H1 (cell line): ENCODE results near the gene NTN1. TPM values are rescaled to one million over a fixed set of nuclear protein-coding genes. Genes with fewer than 3 reads are reported as not detected.

Source experiments
- CTCF ChIA-PET: fragments of 300-600 bp; sonication (Branson Sonifier 250); formaldehyde crosslinking; loops from one replicate; lab custom pipeline; 2021; ENCODE audit not compliant: partially characterized antibody; lab: Charles Lee
- POLR2A ChIA-PET: fragments of 300-600 bp; sonication (Branson Sonifier 250); formaldehyde crosslinking; loops from one replicate; lab custom pipeline; 2021; ENCODE audit warnings: inconsistent platforms; ENCODE audit not compliant: partially characterized antibody; lab: Charles Lee
- DNase-seq, 2 experiments: peaks; one replicate each; pipeline versions ENCODE4 v3.0.0 to v3.0.0-alpha.2; 2010 to 2022; ENCODE audit warnings: low spot score in 2 of 2, low read depth in 1 of 2, mixed read lengths in 1 of 2
- FAIRE-seq: peaks from 2 replicates; lab custom pipeline; 2011; peaks lifted over from hg19 to GRCh38; lab: Jason Lieb, UNC
- H2AFZ ChIP-seq: 2 replicates; pipeline ENCODE4 v1.8.1; 2012; ENCODE audit warnings: low read length, inconsistent platforms
- H2AK5ac ChIP-seq: 2 replicates; pipeline ENCODE4 v1.6.1; 2013; ENCODE audit warnings: low read depth, low read length
- H2BK120ac ChIP-seq: replicated peaks from 2 replicates; pipeline ENCODE3; 2013; ENCODE audit warnings: low read depth, low read length, inconsistent platforms
- H2BK12ac ChIP-seq: 2 replicates; pipeline ENCODE4 v1.6.1; 2013; ENCODE audit warnings: low read depth, low read length
- H2BK15ac ChIP-seq: 2 replicates; pipeline ENCODE4 v1.6.1; 2013; ENCODE audit warnings: low read length
- H2BK20ac ChIP-seq: 2 replicates; pipeline ENCODE4 v1.6.1; 2013; ENCODE audit warnings: low read length
- H2BK5ac ChIP-seq: 2 replicates; pipeline ENCODE4 v1.6.1; 2013; ENCODE audit warnings: low read depth, low read length
- H3K14ac ChIP-seq: 2 replicates; pipeline ENCODE4 v1.6.1; 2013; ENCODE audit warnings: inconsistent platforms; ENCODE audit not compliant: insufficient read length
- H3K18ac ChIP-seq: 2 replicates; pipeline ENCODE4 v1.6.1; 2013; ENCODE audit warnings: low read length; ENCODE audit errors: extremely low read depth
- H3K23ac ChIP-seq: 2 replicates; pipeline ENCODE4 v1.6.1; 2013; ENCODE audit warnings: inconsistent platforms; ENCODE audit not compliant: insufficient read length
- H3K23me2 ChIP-seq: 2 replicates; pipeline ENCODE4 v1.6.1; 2013; ENCODE audit warnings: low read depth, low read length
- H3K27ac ChIP-seq: 2 replicates; pipeline ENCODE4 v1.6.1; 2011; ENCODE audit warnings: low read depth, low read length, inconsistent platforms
- H3K27me3 ChIP-seq, 4 experiments: replicated peaks in 1 of 4; 1 replicate in 1 of 4; 2 replicates in 3 of 4; pipeline versions ENCODE4 v1.6.1 to v1.8.1; 2011 to 2013; ENCODE audit warnings: low read length in 3 of 4, mild to moderate bottlenecking in 3 of 4, inconsistent platforms in 2 of 4, mixed read lengths in 2 of 4, moderate library complexity in 1 of 4; ENCODE audit not compliant: control insufficient read depth in 3 of 4, insufficient read depth in 3 of 4; ENCODE audit errors: extremely low read depth in 1 of 4
- H3K36me3 ChIP-seq, 4 experiments: 2 replicates each; pipeline versions ENCODE4 v1.6.1 to v1.8.1; 2011 to 2013; ENCODE audit warnings: mild to moderate bottlenecking in 4 of 4, low read length in 3 of 4, moderate library complexity in 2 of 4, control low read depth in 1 of 4, inconsistent platforms in 1 of 4; ENCODE audit not compliant: insufficient read depth in 4 of 4, control insufficient read depth in 2 of 4
- H3K4ac ChIP-seq: replicated peaks from 2 replicates; pipeline ENCODE3; 2013; ENCODE audit warnings: low read length, low read depth, mixed read lengths, inconsistent platforms; ENCODE audit not compliant: insufficient read length
- H3K4me1 ChIP-seq, 4 experiments: replicated peaks in 1 of 4; 1 replicate in 1 of 4; 2 replicates in 3 of 4; pipeline versions ENCODE4 v1.6.1 to v1.8.1; 2011 to 2013; ENCODE audit warnings: low read length in 3 of 4, inconsistent platforms in 2 of 4, mixed read lengths in 1 of 4; ENCODE audit not compliant: insufficient read depth in 4 of 4, control insufficient read depth in 3 of 4
- H3K4me2 ChIP-seq, 2 experiments: 2 replicates each; pipeline versions ENCODE4 v1.6.1 to v1.8.1; 2011 to 2013; ENCODE audit warnings: low read depth in 2 of 2, low read length in 2 of 2, control low read depth in 1 of 2, inconsistent platforms in 1 of 2, mild to moderate bottlenecking in 1 of 2; ENCODE audit not compliant: insufficient read depth in 1 of 2
- H3K4me3 ChIP-seq, 4 experiments: fragments of 200-600, 300-600 bp in 1 of 4; sonication (generic), shearing (Covaris generic), sonication (Bioruptor Twin) in 1 of 4; 2 replicates each; pipeline versions ENCODE4 v1.5.1 to v1.8.1; 2011 to 2016; ENCODE audit warnings: low read length in 4 of 4, low read depth in 3 of 4, control low read depth in 2 of 4, inconsistent platforms in 2 of 4, mild to moderate bottlenecking in 2 of 4, mixed read lengths in 1 of 4, moderate library complexity in 1 of 4; ENCODE audit not compliant: insufficient read depth in 2 of 4; ENCODE audit errors: extremely low read depth in 1 of 4
- H3K56ac ChIP-seq: replicated peaks from 2 replicates; pipeline ENCODE3; 2013; ENCODE audit warnings: low read depth, mild to moderate bottlenecking, mixed read lengths, low read length, inconsistent platforms; ENCODE audit not compliant: insufficient read length
- H3K79me1 ChIP-seq: 2 replicates; pipeline ENCODE4 v1.6.1; 2013; ENCODE audit warnings: low read depth, low read length, control low read depth
- H3K79me2 ChIP-seq, 2 experiments: 2 replicates each; pipeline versions ENCODE4 v1.6.1 to v1.8.1; 2012 to 2013; ENCODE audit warnings: low read length in 2 of 2, mild to moderate bottlenecking in 2 of 2, inconsistent platforms in 1 of 2; ENCODE audit not compliant: insufficient read depth in 2 of 2, control insufficient read depth in 1 of 2
- H3K9ac ChIP-seq, 4 experiments: replicated peaks in 1 of 4; 1 replicate in 1 of 4; 2 replicates in 3 of 4; pipeline versions ENCODE4 v1.6.1 to v1.8.1; 2011 to 2013; ENCODE audit warnings: low read depth in 3 of 4, low read length in 3 of 4, control low read depth in 2 of 4, mild to moderate bottlenecking in 2 of 4, moderate library complexity in 2 of 4, inconsistent platforms in 1 of 4; ENCODE audit errors: extremely low read depth in 1 of 4
- H3K9me3 ChIP-seq, 2 experiments: 2 replicates each; pipeline versions ENCODE4 v1.6.1 to v1.8.1; 2012 to 2013; ENCODE audit warnings: mild to moderate bottlenecking in 2 of 2, moderate library complexity in 2 of 2, control low read depth in 1 of 2, inconsistent platforms in 1 of 2, low read depth in 1 of 2, low read length in 1 of 2, mixed read lengths in 1 of 2; ENCODE audit not compliant: insufficient read depth in 2 of 2
- H4K20me1 ChIP-seq, 2 experiments: replicated peaks in 1 of 2; 2 replicates each; pipeline versions ENCODE3 to v1.8.1; 2011 to 2013; ENCODE audit warnings: inconsistent platforms in 2 of 2, low read length in 2 of 2, mild to moderate bottlenecking in 1 of 2; ENCODE audit not compliant: insufficient read depth in 2 of 2, control insufficient read depth in 1 of 2
- H4K5ac ChIP-seq: 2 replicates; pipeline ENCODE4 v1.6.1; 2013; ENCODE audit warnings: low read length, low read depth, mixed read lengths, inconsistent platforms; ENCODE audit not compliant: insufficient read length
- H4K8ac ChIP-seq: 2 replicates; pipeline ENCODE4 v1.8.0; 2013; ENCODE audit warnings: mild to moderate bottlenecking, moderate library complexity, low read length, inconsistent platforms; ENCODE audit not compliant: insufficient read depth; ENCODE audit errors: extremely low read depth
- H4K91ac ChIP-seq: replicated peaks from 2 replicates; pipeline ENCODE3; 2013; ENCODE audit warnings: low read length, mixed read lengths, inconsistent platforms; ENCODE audit not compliant: insufficient read length
- CBX8 ChIP-seq: fragments of 300-800, 300-1000 bp; sonication (generic); IDR thresholded peaks from 2 replicates; pipeline ENCODE4 v1.7.1; 2016; ENCODE audit warnings: low read depth, low read length, borderline replicate concordance
- CEBPB ChIP-seq: IDR thresholded peaks from 2 replicates; pipeline ENCODE4 v1.6.1; 2012; ENCODE audit warnings: low read depth, low read length
- CHD1 ChIP-seq: IDR thresholded peaks from 2 replicates; pipeline ENCODE4 v1.6.1; 2012; ENCODE audit warnings: low read depth, low read length, improper control_type of control experiment
- CHD2 ChIP-seq: IDR thresholded peaks from 2 replicates; pipeline ENCODE4 v1.6.1; 2012; ENCODE audit warnings: low read length, improper control_type of control experiment
- EGR1 ChIP-seq: IDR thresholded peaks from 2 replicates; pipeline ENCODE4 v1.6.1; 2011; ENCODE audit warnings: low read depth, low read length, borderline replicate concordance
- KDM1A ChIP-seq: fragments of 200-600, 300-600 bp; sonication (generic); IDR thresholded peaks from 2 replicates; pipeline ENCODE4 v1.7.1; 2016; ENCODE audit warnings: mild to moderate bottlenecking, low read length, borderline replicate concordance
- KDM5A ChIP-seq: fragments of 200-600 bp; IDR thresholded peaks from 2 replicates; pipeline ENCODE4 v1.7.1; 2012; ENCODE audit warnings: mild to moderate bottlenecking, low read length, inconsistent platforms, mixed read lengths
- MAFK ChIP-seq: IDR thresholded peaks from 2 replicates; pipeline ENCODE4 v1.6.1; 2012; ENCODE audit warnings: low read depth, mild to moderate bottlenecking, improper control_type of control experiment, low read length
- NRF1 ChIP-seq: IDR thresholded peaks from 2 replicates; pipeline ENCODE4 v1.6.1; 2011; ENCODE audit warnings: mild to moderate bottlenecking, low read depth, low read length, improper control_type of control experiment
- POLR2A ChIP-seq, 2 experiments: IDR thresholded peaks; 1 replicate in 1 of 2; 2 replicates in 1 of 2; pipeline ENCODE4 v1.6.1; 2011; ENCODE audit warnings: low read depth in 2 of 2, low read length in 2 of 2, mild to moderate bottlenecking in 2 of 2; ENCODE audit errors: control extremely low read depth in 1 of 2
- RNF2 ChIP-seq: fragments of 200-900, 300-1000 bp; sonication (generic); IDR thresholded peaks from 2 replicates; pipeline ENCODE4 v1.7.1; 2016; ENCODE audit warnings: borderline replicate concordance, low read depth, mild to moderate bottlenecking, antibody characterized with exemption, low read length; ENCODE audit not compliant: poor library complexity, severe bottlenecking; ENCODE audit errors: missing control alignments
- TBP ChIP-seq: IDR thresholded peaks from 2 replicates; pipeline ENCODE4 v1.6.1; 2011; ENCODE audit warnings: low read depth, low read length, improper control_type of control experiment
- TCF12 ChIP-seq: IDR thresholded peaks from 2 replicates; pipeline ENCODE4 v1.6.1; 2011; ENCODE audit warnings: low read depth, mild to moderate bottlenecking, low read length
- WGBS, 2 experiments: shearing (Covaris generic) in 1 of 2; methylation state at CpG; one replicate each; pipeline versions ENCODE4 v1.1.6 to v1.1.7; 2013 to 2015; ENCODE audit warnings: low lambda C conversion rate in 2 of 2, mixed read lengths in 2 of 2, inconsistent platforms in 1 of 2, low coverage in 1 of 2, missing lambda C conversion rate in 1 of 2; ENCODE audit not compliant: insufficient replicate concordance in 2 of 2, insufficient coverage in 1 of 2, insufficient read length in 1 of 2; ENCODE audit errors: extremely low coverage in 1 of 2, missing lambda C conversion rate in 1 of 2; 5-methylcytosine and 5-hydroxymethylcytosine counted together
- polyA plus RNA-seq, 7 experiments: library from polyadenylated mRNA; depleted of rRNA in 3 of 7; stranded (reverse) in 5 of 7; unstranded in 2 of 7; fragments of >200 nt in 5 of 7; fragments of 200-250 nt in 2 of 7; gene quantifications; 1 replicate in 5 of 7; 2 replicates in 1 of 7; 4 replicates in 1 of 7; pipeline versions ENCODE4 v1.2.1 to v1.2.3, GENCODE V29; 2011 to 2013; ENCODE audit warnings: missing spikeins in 2 of 7, mixed read lengths in 2 of 7
- total RNA-seq: library from RNA; stranded (reverse); fragmentation: NEBNext Ultra II Directional; extraction: Animal tissue kit (Norgen Biotek cat#: 25700); gene quantifications from 2 replicates; pipeline ENCODE4 v1.2.1, GENCODE V29; 2021

The NTN1 gene
- total and polyA plus RNA-seq, 2 of the 8 experiments (the other 6 are each of a cell fraction or from before 2014, with no cell fraction given), result 2.0 to 2.3 TPM

GRCh38 chr17:9032151-9032550, 10.8 kb downstream of the NTN1 start:
- no peaks in the 10 kb centered on the region for H3K36me3 ChIP-seq
- TF ChIP-seq TBP (no peak), KDM1A (no peak), CEBPB (no peak), POLR2A (IDR thresholded peaks at IDR 0.05; ENCODE audit: control extremely low read depth in 1 of 2, low read depth in 2 of 2, low read length in 2 of 2) (no peak), EGR1 (no peak), RNF2 (no peak), CHD1 (no peak), NRF1 (no peak), KDM5A (no peak), CHD2 (no peak), TCF12 (no peak), CBX8 (no peak), MAFK (no peak)
- TF ChIP-seq, all 59 proteins: peak for 0
- Histone ChIP-seq H4K8ac (no peak overlapping the region), H3K79me1 (no peaks in the 10 kb centered on the region), H2BK15ac (peak overlapping the region; percentile 88; the same call in 1 of the 2 replicates), H2AFZ (no peak overlapping the region), H3K79me2 (no peaks in the 10 kb centered on the region), H4K20me1 (no peaks in the 10 kb centered on the region), H2BK12ac (no peak overlapping the region), H3K23ac (no peak overlapping the region), H4K91ac (no peak overlapping the region), H3K4me3 (no peak overlapping the region), H3K4ac (no peak overlapping the region), H3K27ac (no peak overlapping the region), H3K9ac (no peak overlapping the region), H3K23me2 (no peaks in the 10 kb centered on the region), H4K5ac (no peak overlapping the region), H2BK120ac (no peak overlapping the region), H3K14ac (no peak overlapping the region), H2BK20ac (peak overlapping the region; percentile 13; the same call in 1 of the 2 replicates), H3K9me3 (no peaks in the 10 kb centered on the region), H2BK5ac (no peak overlapping the region), H3K4me2 (no peak overlapping the region), H3K4me1 (peaks cover 0 to 4% (median 3%) of the 10 kb centered on the region in 4 experiments; a peak in 3 of 7 replicates), H3K56ac (no peak overlapping the region), H3K27me3 (peaks cover 0 to 2% (median 0%) of the 10 kb centered on the region in 4 experiments; a peak in 3 of 7 replicates), H2AK5ac (peak overlapping the region; percentile 72), H3K18ac (no peak overlapping the region)
- FAIRE-seq (no peak), DNase-seq (no peak)
- ChIA-PET CTCF (interaction anchor here (1.3 to 1.5 kb wide), 2 partner anchors 19 to 34 kb away, joined by 3 to 4 read pairs; no protein-coding TSS in a partner anchor), POLR2A (no interaction called here)
- WGBS, 2 experiments, result 90% methylated on average over 9 of the region's 9 CpGs; no CpG with 5 or more reads in 1 of the 2 experiments
